RWPE2 (cell line): Measurements from ENCODE around the gene MYL4.
"Not testable (repeated sequence)": the region's sequence is repeated elsewhere in the genome, so short reads cannot be mapped to it uniquely, and the experiment has no call there.

Experiments used
- ATAC-seq: fragments of 200-7000 bp; cut with Tn5 transposase; 3 replicates; pipeline ENCODE4 v1.9.1; 2021; ENCODE audit warnings: low read depth
- DNase-seq: peaks from one replicate; pipeline ENCODE4 v3.0.0-alpha.2; 2020; ENCODE audit warnings: low spot score
- H3K27ac ChIP-seq: fragments of 450-650 bp; 2 replicates; pipeline ENCODE4 v1.5.1; 2017; ENCODE audit warnings: mild to moderate bottlenecking; ENCODE audit not compliant: poor library complexity, severe bottlenecking
- H3K27me3 ChIP-seq: fragments of 250-450 bp; sonication (Bioruptor Pico); 2 replicates; pipeline ENCODE4 v1.5.1; 2021; ENCODE audit warnings: mild to moderate bottlenecking, moderate library complexity; ENCODE audit not compliant: insufficient read depth, poor library complexity, severe bottlenecking
- H3K36me3 ChIP-seq: fragments of 250-450 bp; sonication (Bioruptor Pico); 2 replicates; pipeline ENCODE4 v1.5.1; 2020; ENCODE audit warnings: low read depth, mild to moderate bottlenecking, moderate library complexity
- H3K4me1 ChIP-seq: fragments of 250-450 bp; sonication (Bioruptor Pico); 2 replicates; pipeline ENCODE4 v1.5.1; 2021; ENCODE audit warnings: mild to moderate bottlenecking, moderate library complexity; ENCODE audit not compliant: insufficient read depth, poor library complexity, severe bottlenecking
- H3K4me3 ChIP-seq: fragments of 250-450 bp; sonication (Bioruptor Pico); 2 replicates; pipeline ENCODE4 v1.5.1; 2021; ENCODE audit warnings: mild to moderate bottlenecking, moderate library complexity; ENCODE audit not compliant: severe bottlenecking
- H3K9me3 ChIP-seq: fragments of 250-450 bp; sonication (Bioruptor Pico); 2 replicates; pipeline ENCODE4 v1.5.1; 2021; ENCODE audit warnings: mild to moderate bottlenecking, moderate library complexity; ENCODE audit not compliant: severe bottlenecking
- TF ChIP-seq, protein P1 (sequence below): fragments of 450-650 bp; IDR thresholded peaks from one replicate; pipeline ENCODE4 v1.5.1; 2017; ENCODE audit warnings: mild to moderate bottlenecking, moderate library complexity; ENCODE audit not compliant: poor library complexity, severe bottlenecking

MYL4 gene

DNA sequence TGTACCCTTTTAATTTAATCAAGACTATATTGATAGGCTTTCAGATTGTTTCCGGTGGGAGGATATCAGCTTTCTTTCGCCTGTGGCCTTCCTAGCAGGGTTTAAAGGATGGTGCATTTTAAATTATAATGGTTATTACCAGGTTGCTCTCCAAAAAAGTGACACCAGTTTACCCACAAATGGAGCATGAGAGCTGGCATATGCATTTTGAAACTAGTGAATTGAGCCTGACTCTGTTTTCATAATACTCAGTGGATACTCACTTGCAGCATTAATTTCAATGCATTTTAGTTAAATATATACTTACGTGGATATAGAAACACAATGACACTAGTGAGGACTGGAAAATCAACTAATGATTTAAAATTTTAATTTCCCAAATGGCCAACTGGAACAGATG is 5.8 kb downstream of the MYL4 start:
- TF ChIP-seq, protein P1, sequence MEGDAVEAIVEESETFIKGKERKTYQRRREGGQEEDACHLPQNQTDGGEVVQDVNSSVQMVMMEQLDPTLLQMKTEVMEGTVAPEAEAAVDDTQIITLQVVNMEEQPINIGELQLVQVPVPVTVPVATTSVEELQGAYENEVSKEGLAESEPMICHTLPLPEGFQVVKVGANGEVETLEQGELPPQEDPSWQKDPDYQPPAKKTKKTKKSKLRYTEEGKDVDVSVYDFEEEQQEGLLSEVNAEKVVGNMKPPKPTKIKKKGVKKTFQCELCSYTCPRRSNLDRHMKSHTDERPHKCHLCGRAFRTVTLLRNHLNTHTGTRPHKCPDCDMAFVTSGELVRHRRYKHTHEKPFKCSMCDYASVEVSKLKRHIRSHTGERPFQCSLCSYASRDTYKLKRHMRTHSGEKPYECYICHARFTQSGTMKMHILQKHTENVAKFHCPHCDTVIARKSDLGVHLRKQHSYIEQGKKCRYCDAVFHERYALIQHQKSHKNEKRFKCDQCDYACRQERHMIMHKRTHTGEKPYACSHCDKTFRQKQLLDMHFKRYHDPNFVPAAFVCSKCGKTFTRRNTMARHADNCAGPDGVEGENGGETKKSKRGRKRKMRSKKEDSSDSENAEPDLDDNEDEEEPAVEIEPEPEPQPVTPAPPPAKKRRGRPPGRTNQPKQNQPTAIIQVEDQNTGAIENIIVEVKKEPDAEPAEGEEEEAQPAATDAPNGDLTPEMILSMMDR, result no peak
- Histone ChIP-seq H3K27me3 (no peaks in the 10 kb centered on the region), H3K4me3 (no peak overlapping the region), H3K27ac (no peak overlapping the region), H3K4me1 (no peaks in the 10 kb centered on the region), H3K36me3 (no peaks in the 10 kb centered on the region), H3K9me3 (no peaks in the 10 kb centered on the region)
- DNase-seq (no peak), ATAC-seq (no peak)

DNA sequence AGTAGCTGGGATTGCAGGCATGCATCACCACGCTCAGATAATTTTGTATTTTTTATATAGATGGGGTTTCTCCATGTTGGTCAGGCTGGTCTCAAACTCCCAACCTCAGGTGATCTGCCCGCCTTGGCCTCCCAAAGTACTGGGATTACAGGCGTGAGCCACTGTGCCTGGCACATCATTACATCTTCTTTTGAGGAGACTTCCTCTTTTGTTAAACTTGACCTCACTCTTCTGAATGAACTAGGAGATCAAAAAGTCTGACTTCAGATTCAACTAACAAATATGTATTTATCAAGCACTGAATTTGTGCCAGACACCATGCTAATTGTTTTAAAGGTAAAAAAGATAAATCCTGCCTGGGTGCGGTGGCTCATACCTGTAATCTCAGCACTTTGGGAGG is 7.7 kb downstream of the MYL4 start:
- H3K36me3 ChIP-seq, DNase-seq, H3K4me3 ChIP-seq, H3K27me3 ChIP-seq, ATAC-seq, H3K4me1 ChIP-seq, H3K9me3 ChIP-seq, H3K27ac ChIP-seq: not testable (repeated sequence)

DNA sequence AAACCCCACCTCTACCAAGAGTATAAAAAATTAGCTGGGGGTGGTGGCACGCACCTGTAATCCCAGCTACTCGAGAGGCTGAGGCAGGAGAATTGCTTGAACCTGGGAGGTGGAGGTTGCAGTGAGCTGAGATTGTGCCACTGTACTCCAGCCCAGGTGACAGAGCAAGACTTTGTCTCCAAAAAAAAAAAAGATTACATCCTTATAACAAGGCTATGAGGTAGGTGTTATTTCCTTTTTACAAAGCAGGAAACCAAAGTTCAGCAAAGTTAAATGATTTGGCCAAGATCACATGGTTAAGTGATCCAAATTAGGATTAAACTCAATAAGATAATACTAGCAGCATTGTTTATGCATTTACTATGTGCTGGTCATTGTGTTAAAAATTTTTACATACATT is 8.1 kb downstream of the MYL4 start:
- not testable (repeated sequence) for H3K4me3 ChIP-seq, H3K27ac ChIP-seq, H3K27me3 ChIP-seq, H3K4me1 ChIP-seq, H3K9me3 ChIP-seq, ATAC-seq, H3K36me3 ChIP-seq, DNase-seq

DNA sequence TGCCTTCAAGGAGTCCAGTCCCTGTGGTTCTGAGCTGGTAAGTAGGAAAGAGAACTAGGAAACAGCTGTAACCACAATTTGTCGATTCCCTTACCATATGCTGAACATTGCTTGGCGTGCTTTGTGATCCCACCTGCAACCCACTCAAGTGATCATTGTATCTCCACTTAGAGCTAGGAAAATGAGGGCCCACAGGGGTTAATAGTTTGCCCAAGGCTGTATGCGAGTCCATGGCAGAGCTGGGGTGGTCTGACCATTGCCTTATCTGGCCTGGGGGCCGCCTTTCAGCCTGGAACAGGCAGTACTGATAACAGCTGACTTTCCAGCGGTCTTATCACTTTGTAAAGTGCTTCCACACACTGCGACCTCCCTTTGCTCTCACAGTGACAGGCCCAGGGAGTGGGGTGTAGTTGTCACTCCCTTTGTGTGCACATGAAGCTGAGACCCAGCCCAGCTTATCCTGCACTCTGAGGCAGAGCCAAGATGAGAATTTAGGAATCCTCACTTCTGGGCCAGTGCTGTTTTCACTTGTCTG is 9.8 kb downstream of the MYL4 start:
- H3K27me3 ChIP-seq, result no peaks in the 10 kb centered on the region
- ATAC-seq, result no peak
- no peak overlapping the region for H3K27ac ChIP-seq
- no peak for DNase-seq
- TF ChIP-seq, protein P1, result no peak
- peaks cover 8% of the 10 kb centered on the region for H3K4me1 ChIP-seq
- H3K4me3 ChIP-seq, result no peak overlapping the region
- H3K36me3 ChIP-seq, result no peaks in the 10 kb centered on the region
- H3K9me3 ChIP-seq, result peaks cover under 1% of the 10 kb centered on the region

DNA sequence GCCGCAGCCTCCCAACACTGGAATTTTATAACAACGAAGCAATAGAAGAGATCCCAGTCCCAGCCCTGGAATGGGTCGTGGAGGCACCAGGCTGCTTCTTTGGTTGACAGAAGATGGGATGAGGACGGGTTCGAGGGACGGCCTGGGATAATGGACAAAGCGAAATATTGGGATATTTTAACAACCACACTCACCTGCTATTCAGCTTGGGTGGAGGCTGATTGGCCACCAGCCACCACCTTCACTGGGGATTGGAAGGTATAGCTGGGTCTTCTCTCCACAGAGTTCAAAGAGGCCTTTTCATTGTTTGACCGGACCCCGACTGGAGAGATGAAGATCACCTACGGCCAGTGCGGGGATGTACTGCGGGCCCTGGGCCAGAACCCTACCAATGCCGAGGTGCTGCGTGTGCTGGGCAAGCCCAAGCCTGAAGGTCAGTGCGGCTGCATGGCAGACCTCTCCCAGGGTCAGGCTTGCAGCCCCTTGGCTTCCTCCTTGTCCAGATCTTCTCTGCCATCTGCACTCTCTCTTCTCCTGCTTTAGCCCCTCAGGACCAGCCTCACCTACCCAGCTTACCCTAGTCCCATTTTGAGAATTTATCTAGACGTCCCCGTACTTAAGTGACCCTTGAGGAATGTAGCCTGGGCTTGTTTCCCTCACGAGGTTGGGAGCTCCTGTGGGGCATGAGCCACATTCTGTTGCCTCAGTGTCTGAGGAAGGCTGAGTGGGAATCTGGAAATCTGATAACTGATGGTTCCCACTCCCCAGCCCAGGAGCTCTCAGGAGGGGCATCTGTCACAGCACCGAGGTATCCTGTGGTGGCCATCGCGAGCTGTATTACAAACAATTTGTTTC is 10.7 kb downstream of the MYL4 start:
- Histone ChIP-seq H3K36me3 (no peaks in the 10 kb centered on the region), H3K9me3 (peaks cover 4% of the 10 kb centered on the region), H3K27ac (no peak overlapping the region), H3K4me1 (peaks cover 11% of the 10 kb centered on the region), H3K27me3 (no peaks in the 10 kb centered on the region), H3K4me3 (no peak overlapping the region)
- ATAC-seq, result no peak
- TF ChIP-seq, protein P1, result no peak
- no peak for DNase-seq

DNA sequence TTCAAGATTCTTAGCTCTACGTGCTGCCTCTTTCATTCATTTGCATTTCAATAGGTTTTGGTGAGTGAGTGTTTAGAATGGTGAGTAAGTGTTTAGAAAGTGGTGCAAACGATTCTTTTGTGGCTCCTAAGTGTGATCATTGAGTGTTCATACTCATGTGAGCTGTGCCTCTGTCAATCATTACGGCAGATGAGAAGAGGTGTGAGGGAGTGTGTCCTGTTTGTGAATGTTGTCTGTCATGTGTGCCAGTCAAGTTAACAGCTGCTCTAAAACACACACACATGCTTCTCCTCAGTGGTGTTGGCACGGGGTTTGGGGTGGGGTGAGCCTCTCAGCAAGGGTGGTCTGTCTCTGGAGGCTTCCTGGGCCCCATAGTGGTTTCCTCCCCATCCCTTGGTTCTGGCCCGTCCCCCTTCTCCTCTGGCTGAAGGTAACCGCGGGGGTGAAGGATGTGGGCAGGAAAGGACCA is 11.4 kb downstream of the MYL4 start:
- Histone ChIP-seq H3K27me3 (no peaks in the 10 kb centered on the region), H3K4me1 (peaks cover 18% of the 10 kb centered on the region), H3K4me3 (no peak overlapping the region), H3K27ac (no peak overlapping the region), H3K36me3 (no peaks in the 10 kb centered on the region), H3K9me3 (peaks cover 4% of the 10 kb centered on the region)
- TF ChIP-seq, protein P1, result no peak
- no peak for DNase-seq
- no peak for ATAC-seq
